GM18498 (cell line): ENCODE data around the gene CRTC1.

Source experiments
- ATAC-seq: cut with Tn5 transposase; IDR thresholded peaks from one replicate; pipeline ENCODE4 v1.9.1; 2021; ENCODE audit warnings: mild to moderate bottlenecking, moderate library complexity; ENCODE audit not compliant: unreplicated experiment

CRTC1 gene

GRCh38 chr19:18743784-18744418 lies 60.4 kb downstream of the CRTC1 start:
- ATAC-seq, result no peak

GRCh38 chr19:18745012-18745735 lies 61.7 kb downstream of the CRTC1 start:
- no peak for ATAC-seq

- ATAC-seq, result no peak
These were observed 62.5 kb downstream of the CRTC1 start for GRCh38 chr19:18745931-18746330.

DNA sequence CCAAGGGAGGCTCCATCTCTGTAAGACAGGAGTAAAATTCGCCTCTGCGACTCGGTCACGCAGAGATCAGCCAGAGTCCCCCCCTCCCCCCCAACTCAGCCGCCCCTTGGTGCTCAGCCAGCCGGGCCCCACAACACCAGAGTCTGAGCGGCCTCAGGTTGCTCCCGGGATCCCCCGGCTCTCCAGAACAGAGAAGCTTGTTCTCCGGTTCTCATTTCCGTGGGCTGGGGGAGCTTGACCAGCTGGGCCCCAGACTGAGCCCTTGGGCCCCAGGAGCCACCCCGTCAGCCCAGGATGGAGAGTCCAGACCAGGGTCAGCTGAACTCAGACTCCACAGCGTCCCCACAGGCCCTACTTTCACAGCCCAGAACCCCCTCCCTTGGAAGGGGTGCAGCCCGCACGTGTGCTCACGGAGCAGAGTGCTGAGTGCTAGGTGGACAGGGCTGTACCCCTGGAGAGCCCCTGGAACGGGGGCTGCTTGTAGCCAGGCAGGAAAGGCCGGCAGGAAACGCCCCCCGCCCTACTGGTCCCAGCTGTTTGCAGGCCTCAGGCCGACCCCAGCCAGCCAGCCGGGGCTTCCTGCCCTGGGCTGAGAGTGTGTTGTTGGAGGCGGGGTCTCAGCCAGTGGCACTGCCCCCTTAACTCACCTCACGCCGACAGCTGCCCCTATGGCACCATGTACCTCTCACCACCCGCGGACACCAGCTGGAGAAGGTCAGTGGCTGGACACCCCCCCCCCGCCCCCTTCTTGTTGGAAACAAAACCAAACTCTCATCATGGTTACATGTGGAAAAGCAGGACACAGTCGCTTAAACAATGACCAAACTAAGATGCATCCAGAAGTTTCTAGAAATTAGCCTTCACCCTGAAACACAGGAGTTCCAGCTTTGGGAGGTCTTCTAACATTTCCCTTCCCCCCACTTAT lies 63.2 kb downstream of the CRTC1 start:
- ATAC-seq, result no peak

GRCh38 chr19:18749362-18750231 lies 66.1 kb downstream of the CRTC1 start:
- no peak for ATAC-seq

GRCh38 chr19:18750295-18750970 lies 67.0 kb downstream of the CRTC1 start:
- no peak for ATAC-seq

DNA sequence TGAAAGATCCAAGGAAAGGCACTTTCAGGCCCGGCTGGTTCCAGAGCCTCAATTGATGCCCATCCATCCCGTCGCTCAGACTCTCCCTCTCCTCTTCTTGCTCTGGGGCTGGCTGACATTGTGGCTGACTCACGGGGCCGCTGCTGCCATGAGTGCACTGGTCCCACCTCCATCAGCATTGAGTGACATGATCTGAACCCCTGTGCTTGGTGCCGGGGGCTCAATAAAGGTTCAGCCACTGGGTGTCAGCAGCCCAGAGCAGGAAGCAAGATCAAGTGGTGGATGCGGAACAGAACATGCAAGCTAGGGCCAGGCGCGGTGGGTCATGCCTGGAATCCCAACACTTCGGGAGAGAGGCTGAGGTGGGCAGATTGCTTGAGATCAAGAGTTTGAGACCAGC lies 68.1 kb downstream of the CRTC1 start:
- no peak for ATAC-seq

DNA sequence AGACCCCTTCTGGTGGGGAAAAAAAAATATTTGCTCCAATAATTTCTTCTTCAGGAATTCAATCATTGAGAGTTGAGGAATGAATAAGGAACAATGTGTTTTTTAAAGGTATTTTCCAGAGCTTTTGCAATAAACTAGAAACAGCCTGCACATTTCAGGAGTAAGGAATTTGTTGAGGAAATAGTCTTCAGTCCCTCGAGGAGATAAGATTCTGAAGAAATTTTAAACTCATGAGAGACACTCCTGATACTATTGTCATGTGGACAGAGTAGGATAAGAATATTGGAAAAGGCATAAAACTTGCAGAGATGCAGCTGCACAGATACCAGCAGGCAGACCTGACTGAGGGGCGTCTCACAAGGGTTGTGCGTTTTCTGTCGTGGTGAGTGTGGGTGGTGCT lies 71.0 kb downstream of the CRTC1 start:
- no peak for ATAC-seq

- ATAC-seq, result no peak
These were observed 73.4 kb downstream of the CRTC1 start for GRCh38 chr19:18756896-18757295.

DNA sequence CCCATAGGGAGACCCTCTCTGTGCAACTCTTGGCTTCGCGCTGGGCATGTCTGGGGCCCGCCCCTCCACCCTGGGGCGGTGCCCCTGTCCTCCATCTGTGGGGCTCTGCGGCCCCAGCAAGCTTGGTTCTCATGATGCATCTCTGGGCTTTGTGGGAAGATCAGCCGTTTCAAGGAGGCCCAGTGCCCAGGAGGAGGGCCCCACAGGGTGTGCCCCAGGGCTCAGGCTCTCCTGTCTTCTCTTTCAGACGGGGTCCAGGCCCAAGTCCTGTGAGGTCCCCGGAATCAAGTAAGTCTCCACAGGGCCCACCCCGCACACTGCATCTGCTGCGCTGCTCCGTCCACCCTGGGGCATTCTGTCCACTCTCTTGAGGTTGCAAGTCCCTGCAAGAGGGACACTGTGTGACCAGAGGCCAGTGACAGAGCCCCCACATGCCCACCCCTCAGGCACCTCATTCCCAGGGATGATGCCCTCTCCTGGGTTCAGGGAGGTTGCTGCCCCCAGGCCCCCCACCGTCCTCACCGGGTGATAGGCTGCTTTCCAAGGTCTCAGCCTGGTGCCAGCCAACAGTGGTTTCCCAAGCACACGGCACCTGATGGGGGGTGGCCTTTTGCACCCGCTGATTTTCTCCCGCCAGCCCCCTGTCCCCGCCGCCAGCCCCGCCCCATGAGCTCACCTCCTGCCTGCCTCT lies 76.0 kb downstream of the CRTC1 start:
- no peak for ATAC-seq

- ATAC-seq, result no peak
These were observed 76.5 kb downstream of the CRTC1 start for GRCh38 chr19:18759995-18760426.

GRCh38 chr19:18760440-18761383 lies 77.2 kb downstream of the CRTC1 start:
- no peak for ATAC-seq

- no peak for ATAC-seq
These were observed 78.1 kb downstream of the CRTC1 start for GRCh38 chr19:18761531-18762110.

DNA sequence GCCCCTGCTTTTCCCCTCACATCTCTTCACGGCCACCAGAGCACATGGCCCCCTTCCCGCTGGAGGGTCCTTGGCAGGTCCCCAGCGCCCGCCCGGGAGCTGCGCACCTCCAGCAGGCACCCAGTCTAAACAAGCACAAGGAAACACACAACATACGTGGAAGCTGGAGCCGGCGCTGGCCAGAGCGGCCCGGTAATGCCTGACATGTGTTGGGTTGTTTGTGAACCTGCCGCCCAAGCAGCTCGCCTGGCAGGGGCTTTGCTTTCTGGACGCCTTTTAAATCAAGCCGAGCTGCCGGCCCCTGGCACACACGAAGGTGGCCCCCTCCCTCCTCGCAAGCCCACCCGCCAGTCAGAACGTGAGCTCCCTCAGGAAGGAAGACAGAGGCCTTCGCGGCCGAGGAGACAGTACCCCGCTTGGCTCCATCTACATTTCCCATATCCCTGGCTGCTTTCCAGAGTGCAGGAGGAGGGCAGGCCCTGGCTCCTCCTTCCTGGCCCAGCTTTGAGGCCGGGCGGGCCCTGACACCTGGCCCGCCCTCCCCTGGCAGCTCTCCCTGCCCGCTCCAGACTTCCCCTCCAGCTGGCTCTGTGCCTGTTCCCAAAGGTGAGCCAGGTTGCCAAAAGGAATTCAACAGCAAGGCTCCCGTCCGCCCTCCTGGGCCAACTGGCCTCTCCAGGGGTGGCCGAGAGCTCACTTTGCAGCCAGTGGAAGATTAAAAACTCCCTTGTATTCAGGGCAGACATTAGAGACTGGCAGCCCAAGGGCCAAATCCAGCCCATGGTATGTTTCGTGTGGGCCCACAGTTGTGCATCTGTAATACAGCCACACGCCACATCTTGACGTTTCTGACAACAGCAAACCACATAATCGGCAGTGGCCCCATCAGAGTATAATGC lies 78.9 kb downstream of the CRTC1 start:
- no peak for ATAC-seq

- no peak for ATAC-seq
These were observed 80.5 kb downstream of the CRTC1 start for GRCh38 chr19:18763674-18764590.

- ATAC-seq, result no peak
These were observed 81.1 kb downstream of the CRTC1 start for GRCh38 chr19:18764591-18765051.
